ENCODE results near the gene MMP24OS.

MMP24OS gene

GRCh38 chr20:35305682-35306556 lies 28.0 kb upstream of the MMP24OS start:
- no peak for DNase-seq

- no peak for DNase-seq
These were observed 27.0 kb upstream of the MMP24OS start for GRCh38 chr20:35304956-35305355.

- peak; percentile 80 for DNase-seq
These were observed 26.0 kb upstream of the MMP24OS start for GRCh38 chr20:35303735-35304491.

- DNase-seq: no peak
These were observed 25.4 kb upstream of the MMP24OS start for GRCh38 chr20:35303382-35303734.

- DNase-seq: no peak
These were observed 24.8 kb upstream of the MMP24OS start for GRCh38 chr20:35302421-35303335.

GRCh38 chr20:35301426-35301825 lies 23.5 kb upstream of the MMP24OS start:
- DNase-seq: no peak

GRCh38 chr20:35300469-35301262 lies 22.7 kb upstream of the MMP24OS start:
- no peak for DNase-seq

GRCh38 chr20:35299780-35300179 lies 21.9 kb upstream of the MMP24OS start:
- DNase-seq: no peak

GRCh38 chr20:35298264-35298663 lies 20.3 kb upstream of the MMP24OS start:
- DNase-seq: no peak

GRCh38 chr20:35297740-35298139 lies 19.8 kb upstream of the MMP24OS start:
- no peak for DNase-seq

GRCh38 chr20:35297155-35297554 lies 19.2 kb upstream of the MMP24OS start:
- no peak for DNase-seq

GRCh38 chr20:35296101-35296554 lies 18.2 kb upstream of the MMP24OS start:
- no peak for DNase-seq

GRCh38 chr20:35295674-35296073 lies 17.8 kb upstream of the MMP24OS start:
- no peak for DNase-seq

- no peak for DNase-seq
These were observed 17.1 kb upstream of the MMP24OS start for GRCh38 chr20:35295058-35295457.

- DNase-seq: no peak
These were observed 16.4 kb upstream of the MMP24OS start for GRCh38 chr20:35294293-35294685.

- DNase-seq: no peak
These were observed 15.7 kb upstream of the MMP24OS start for GRCh38 chr20:35293303-35294292.

- no peak for DNase-seq
These were observed 14.8 kb upstream of the MMP24OS start for GRCh38 chr20:35292504-35293285.

- no peak for DNase-seq
These were observed 14.0 kb upstream of the MMP24OS start, which contains the start of gene FAM83C for GRCh38 chr20:35291654-35292503. TSS of gene FAM83C (minus strand) at chr20:35292425. CDS start at chr20:35292304, 121 bp downstream.

- DNase-seq: no peak
These were observed 13.0 kb upstream of the MMP24OS start for GRCh38 chr20:35290887-35291417.
